ENCODE data around the gene ATP2B2.

Gene ATP2B2

DNA sequence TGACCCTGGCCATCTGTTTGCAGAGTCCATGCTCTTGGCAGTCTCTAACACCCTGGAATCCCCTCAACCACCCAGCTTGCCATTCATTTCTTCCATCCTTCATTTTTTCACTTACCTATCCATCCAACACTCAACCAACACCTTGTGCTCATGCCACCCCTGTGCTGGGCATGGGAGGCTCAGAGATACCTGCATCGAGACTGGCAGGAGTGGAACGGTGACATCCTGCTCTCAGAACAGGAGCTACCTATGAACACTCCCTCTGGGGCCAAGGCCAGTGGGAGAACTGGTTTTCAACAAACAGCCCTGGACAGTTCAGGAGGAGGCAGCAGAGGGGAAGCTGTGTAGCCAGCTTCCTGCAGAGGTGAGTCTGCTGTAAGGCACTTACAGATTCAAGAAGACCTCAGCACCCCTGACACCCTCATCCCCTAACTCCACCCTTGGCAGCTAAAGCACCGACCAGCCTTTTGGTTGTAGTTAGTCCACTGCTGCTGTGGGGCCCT is 19.5 kb upstream of the ATP2B2 start:
- in situ Hi-C loops (cut with HindIII; ENCODE audit: low sequenced_read_pairs) = loop anchor here (5.0 kb wide), 2 partner anchors 37 to 88 kb away; no protein-coding TSS in a partner anchor
- no peak overlapping the region for H3K4me3 ChIP-seq (ENCODE audit: low read depth, low read length)
- no peak for DNase-seq (ENCODE audit: low read depth)
- TF ChIP-seq, protein P1, sequence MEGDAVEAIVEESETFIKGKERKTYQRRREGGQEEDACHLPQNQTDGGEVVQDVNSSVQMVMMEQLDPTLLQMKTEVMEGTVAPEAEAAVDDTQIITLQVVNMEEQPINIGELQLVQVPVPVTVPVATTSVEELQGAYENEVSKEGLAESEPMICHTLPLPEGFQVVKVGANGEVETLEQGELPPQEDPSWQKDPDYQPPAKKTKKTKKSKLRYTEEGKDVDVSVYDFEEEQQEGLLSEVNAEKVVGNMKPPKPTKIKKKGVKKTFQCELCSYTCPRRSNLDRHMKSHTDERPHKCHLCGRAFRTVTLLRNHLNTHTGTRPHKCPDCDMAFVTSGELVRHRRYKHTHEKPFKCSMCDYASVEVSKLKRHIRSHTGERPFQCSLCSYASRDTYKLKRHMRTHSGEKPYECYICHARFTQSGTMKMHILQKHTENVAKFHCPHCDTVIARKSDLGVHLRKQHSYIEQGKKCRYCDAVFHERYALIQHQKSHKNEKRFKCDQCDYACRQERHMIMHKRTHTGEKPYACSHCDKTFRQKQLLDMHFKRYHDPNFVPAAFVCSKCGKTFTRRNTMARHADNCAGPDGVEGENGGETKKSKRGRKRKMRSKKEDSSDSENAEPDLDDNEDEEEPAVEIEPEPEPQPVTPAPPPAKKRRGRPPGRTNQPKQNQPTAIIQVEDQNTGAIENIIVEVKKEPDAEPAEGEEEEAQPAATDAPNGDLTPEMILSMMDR (IDR thresholded peaks at IDR 0.05; ENCODE audit: low read depth, low read length, missing control alignments) = no peak

DNA sequence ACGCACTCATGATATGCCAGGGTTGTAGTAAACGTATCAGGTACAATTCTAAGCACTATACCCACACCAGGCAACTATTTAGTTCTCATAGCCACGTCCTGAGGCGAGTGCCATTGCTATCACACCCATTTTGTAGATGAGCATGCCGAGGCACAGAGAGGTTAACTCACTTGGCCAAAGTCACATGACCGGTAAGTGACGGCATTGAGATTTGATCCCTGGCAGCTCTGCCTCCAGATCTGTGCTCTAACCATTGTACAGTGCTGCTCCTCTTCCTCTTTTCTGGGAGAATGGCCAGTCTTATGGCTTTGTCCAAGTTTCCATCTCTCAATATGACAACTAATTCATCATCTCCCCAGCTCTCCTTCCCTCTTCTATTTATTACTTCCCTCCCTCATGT is 18.9 kb upstream of the ATP2B2 start:
- DNase-seq (ENCODE audit: low read depth) = no peak
- no peak overlapping the region for H3K4me3 ChIP-seq (ENCODE audit: low read depth, low read length)
- in situ Hi-C loops (cut with HindIII; ENCODE audit: low sequenced_read_pairs) = no loop called here
- TF ChIP-seq, protein P1 (IDR thresholded peaks at IDR 0.05; ENCODE audit: low read depth, low read length, missing control alignments) = no peak

DNA sequence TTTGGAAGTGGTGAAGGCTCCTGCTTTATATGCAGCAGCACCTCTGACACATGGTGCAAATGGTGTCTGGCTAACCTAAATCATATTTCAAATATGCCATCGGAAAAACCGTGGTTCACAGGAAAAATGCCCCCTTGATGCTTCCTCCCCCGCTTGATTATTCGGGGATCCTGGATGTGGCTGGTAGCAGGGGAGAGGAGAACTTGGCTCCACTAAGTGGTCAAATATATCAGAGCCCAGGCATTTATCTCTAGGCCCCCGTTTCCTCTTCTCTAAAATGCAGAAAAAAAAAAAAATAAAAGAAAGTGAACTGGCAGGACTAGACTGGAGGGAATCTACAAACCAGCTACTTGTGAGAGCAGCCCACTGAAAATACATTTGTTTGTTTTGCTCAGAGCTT is 18.2 kb upstream of the ATP2B2 start:
- no peak for DNase-seq (ENCODE audit: low read depth)
- H3K4me3 ChIP-seq (ENCODE audit: low read depth, low read length) = no peak overlapping the region
- TF ChIP-seq, protein P1 (IDR thresholded peaks at IDR 0.05; ENCODE audit: low read depth, low read length, missing control alignments) = no peak
- in situ Hi-C loops (cut with HindIII; ENCODE audit: low sequenced_read_pairs) = no loop called here

DNA sequence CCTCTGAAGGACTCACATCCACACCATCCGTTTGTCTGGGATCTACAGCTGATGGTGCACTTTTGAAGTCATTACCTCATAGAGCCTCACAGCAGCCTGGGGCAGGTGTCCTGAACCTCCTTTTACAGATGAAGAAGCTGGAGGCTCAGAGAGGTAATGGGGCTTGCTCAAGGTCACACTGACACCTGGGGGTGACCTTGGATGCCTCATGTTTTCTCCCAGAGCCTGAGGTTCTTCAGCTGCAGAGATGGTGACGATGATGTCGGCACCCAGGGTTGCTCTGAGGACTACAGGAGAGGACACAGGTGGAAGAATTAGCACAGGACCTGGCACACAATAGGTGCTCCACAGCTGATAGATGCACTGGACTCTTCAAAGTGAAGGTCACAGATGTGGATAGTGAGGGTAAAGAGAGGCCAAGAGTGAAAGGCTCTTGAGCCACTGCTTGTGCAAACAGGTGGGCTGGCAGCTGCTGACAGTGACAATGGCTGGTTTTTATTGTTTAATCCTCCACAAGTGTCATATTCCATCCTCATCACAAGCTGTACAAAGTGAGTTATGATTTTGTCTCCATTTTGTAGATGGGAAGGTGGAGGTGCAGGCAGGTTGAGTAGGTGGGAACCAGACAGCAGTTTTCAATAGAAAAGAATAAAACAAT is 17.4 kb upstream of the ATP2B2 start:
- no peak for DNase-seq (ENCODE audit: low read depth)
- in situ Hi-C loops (cut with HindIII; ENCODE audit: low sequenced_read_pairs) = no loop called here
- H3K4me3 ChIP-seq (ENCODE audit: low read depth, low read length) = no peak overlapping the region
- TF ChIP-seq, protein P1 (IDR thresholded peaks at IDR 0.05; ENCODE audit: low read depth, low read length, missing control alignments) = no peak

DNA sequence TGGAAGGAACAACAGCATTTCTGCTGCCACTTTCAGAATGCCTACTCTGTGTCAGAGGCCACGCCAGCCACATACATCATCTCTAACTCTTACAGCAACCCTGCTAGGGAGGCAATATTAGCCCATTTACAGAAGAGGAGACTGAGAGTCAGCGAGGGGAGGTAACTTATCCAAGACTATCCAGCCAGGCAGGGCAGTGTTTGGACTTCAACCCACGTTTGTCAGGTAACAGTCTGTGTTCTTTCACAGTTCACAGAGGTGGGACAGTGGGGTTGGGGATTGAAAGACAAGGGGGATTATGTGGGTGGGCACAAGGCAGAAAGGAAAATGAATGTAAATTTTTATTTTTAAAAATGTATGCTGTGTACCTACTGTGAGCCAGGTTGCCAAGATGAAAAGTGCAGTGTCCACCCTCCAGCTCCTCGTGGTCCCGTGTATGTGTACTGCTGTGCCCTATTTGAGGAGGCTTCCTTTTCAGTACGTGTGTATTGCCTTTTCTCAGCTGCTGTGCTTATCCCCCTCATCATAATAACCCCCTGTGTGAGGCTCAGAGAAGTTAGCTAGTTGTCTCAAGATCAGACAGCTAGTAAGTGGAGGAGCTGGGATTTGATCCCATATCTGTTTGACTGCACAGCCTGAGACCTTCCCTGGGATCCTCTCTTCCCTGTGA is 16.5 kb upstream of the ATP2B2 start:
- TF ChIP-seq, protein P1 (IDR thresholded peaks at IDR 0.05; ENCODE audit: low read depth, low read length, missing control alignments) = no peak
- H3K4me3 ChIP-seq (ENCODE audit: low read depth, low read length) = no peak overlapping the region
- in situ Hi-C loops (cut with HindIII; ENCODE audit: low sequenced_read_pairs) = no loop called here
- no peak for DNase-seq (ENCODE audit: low read depth)

DNA sequence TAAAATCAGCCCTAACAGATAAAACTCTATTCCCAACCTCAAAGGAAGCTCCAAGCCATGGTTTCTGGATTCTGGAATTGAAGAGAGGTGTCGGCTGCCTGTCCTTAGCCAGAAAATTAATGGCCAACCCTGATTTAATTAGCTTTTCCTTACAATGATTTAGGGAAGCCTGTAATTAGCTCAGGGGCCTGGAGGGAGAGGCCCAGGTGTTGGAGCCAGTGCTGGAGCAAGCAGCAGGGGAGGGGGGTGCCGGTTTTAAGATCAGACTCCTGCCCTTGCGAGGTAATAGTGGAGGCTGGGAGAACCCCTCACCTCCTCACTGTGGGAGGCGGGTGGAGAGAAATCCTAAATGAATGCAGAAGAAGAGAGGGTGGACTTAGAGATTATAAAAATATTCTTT is 14.7 kb upstream of the ATP2B2 start:
- TF ChIP-seq, protein P1 (IDR thresholded peaks at IDR 0.05; ENCODE audit: low read depth, low read length, missing control alignments) = no peak
- in situ Hi-C loops (cut with HindIII; ENCODE audit: low sequenced_read_pairs) = no loop called here
- DNase-seq (ENCODE audit: low read depth) = no peak
- H3K4me3 ChIP-seq (ENCODE audit: low read depth, low read length) = no peak overlapping the region
